NCI-H446 treated with DMSO at 0.1 percent for 48 hours (cell line): Measurements from ENCODE around the gene SSTR4.

Source experiments
- DNase-seq: peaks from one replicate; lab custom pipeline; 2025; lab: John Stamatoyannopoulos, UW

SSTR4 gene

GRCh38 chr20:23065266-23066201, 30.4 kb downstream of the SSTR4 start:
- DNase-seq: no peak

DNA sequence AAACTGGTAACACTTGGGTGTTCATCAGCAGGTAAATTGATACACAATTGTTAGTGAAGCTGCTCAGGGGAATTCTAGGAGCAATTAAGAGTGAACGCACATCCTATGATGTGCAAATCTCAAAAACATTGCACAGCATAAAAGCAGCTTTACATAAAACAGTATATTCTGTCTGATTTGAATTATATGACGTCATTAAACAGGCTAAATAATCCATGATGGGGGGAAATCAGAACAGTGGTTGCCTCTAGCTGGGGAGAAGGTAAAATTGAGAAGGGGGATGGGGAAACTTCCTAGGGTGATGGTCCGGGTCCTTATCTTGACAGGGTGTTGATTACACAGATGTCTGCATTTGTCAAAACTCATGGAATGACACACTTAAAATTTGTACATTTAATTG, 31.7 kb downstream of the SSTR4 start:
- DNase-seq: no peak

DNA sequence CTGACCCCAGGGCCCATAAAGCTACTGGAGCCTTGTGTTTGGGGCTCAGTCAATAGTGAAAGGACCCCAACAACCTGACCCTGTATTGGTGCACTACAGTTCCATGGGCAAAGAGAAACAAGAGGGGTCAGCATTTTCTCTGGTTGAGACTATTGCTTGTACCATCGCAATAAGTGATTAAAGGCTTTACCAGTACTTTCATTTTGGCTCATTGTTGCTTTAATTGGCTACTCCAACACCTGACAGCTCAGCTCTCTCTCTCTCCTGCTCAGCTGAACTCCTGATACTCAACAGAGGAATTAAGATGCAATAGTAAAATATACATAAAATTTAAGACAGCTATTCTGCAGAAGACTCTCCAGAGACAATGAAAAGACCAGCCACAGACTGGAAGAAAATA, 33.2 kb downstream of the SSTR4 start:
- DNase-seq: no peak

- DNase-seq: no peak
Observed at GRCh38 chr20:23069108-23069507, 34.0 kb downstream of the SSTR4 start.

DNA sequence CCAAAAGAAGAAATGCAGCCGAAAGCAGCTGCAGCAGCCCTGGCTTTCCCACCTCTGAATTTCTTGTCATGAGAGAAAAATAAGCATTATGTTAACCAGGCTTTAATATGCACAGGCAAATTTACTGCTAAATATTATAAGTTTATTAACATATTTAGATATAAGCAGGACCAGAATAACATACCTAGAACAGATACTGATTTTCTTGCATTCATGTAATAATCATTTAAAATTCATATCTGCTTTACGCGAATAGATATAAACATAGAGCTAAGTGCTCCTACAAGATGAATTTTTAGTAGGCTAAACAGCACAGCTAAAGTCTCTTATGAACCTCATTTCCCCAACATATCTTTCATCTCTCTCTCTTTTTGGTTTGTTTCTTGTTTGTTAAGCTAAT, 36.3 kb downstream of the SSTR4 start:
- DNase-seq: no peak

DNA sequence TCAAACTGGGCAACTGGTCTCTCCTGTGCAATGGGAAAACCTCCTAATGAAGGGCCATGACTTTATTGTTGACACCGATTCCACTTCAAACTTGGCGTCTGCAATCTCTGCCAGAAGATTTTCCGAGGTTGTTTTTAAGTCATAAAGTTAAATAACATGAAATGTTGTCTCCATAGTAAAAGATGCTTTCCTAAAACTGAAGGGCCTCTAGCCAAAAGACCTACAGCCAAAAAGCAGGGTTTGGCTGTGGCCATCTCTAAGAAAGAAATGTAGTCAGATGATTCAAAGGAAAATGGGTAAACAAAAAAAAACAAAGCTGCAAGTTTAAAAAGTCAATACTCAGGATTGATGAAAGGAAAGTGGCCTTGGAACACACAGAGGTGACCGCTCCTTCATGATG, 36.9 kb downstream of the SSTR4 start:
- DNase-seq: no peak

DNA sequence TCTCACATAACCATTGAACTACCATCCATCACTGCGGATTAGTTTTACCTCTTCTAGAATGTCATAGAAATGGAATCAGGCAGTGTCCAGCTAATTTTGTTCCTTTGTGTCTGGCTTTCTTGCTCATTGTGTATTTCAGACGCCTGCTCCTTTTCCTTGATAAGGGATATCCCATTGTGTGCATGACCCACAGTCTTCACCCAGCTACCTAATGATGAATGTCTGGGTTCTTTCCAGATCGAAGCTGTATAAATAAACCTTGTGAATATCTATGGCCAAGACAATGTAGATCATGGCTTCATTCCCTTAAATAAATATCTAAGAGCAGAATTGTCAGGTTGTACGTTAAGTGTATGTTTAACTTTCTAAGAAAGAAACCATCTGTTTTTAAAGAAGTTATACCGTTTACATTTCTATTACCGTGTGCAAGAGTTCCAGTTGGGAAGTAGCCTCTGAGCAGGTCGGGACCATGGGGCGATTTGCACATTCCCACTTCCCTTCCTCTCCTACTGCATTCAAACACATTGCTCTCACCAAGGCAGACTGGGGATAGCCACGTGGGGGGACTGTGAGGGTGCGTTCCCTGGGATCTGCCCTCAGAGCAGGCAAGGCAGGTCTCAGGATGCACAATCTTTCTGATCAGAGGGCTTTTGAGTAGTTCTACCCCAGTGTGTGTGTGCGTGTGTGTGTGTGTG, 37.9 kb downstream of the SSTR4 start:
- DNase-seq: no peak

DNA sequence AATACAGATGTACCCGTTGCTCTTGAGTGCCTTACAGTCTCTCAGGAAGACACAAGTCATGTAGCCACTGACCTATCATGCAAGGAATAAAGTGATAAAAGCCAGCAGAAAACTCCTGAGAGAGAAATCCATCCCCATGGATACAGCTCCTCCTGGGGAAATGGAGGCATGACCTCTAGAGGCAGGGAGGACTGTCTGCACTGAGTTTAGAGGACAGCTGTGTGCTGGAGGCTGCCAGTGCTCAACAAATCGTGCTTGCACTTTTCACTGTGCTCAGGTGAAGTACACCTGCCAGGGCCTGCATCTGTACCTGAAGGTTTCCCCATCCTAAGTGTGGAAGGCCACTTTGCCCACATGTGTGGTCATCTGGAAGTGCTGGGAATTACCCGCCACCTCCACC, 38.9 kb downstream of the SSTR4 start:
- DNase-seq: no peak

GRCh38 chr20:23077277-23077676, 42.2 kb downstream of the SSTR4 start:
- DNase-seq: no peak

GRCh38 chr20:23078351-23079015, 43.4 kb downstream of the SSTR4 start:
- peak; percentile 84 for DNase-seq

GRCh38 chr20:23079016-23079351, 43.9 kb downstream of the SSTR4 start:
- no peak for DNase-seq

- DNase-seq: no peak
Observed at GRCh38 chr20:23079926-23080325, 44.8 kb downstream of the SSTR4 start.

DNA sequence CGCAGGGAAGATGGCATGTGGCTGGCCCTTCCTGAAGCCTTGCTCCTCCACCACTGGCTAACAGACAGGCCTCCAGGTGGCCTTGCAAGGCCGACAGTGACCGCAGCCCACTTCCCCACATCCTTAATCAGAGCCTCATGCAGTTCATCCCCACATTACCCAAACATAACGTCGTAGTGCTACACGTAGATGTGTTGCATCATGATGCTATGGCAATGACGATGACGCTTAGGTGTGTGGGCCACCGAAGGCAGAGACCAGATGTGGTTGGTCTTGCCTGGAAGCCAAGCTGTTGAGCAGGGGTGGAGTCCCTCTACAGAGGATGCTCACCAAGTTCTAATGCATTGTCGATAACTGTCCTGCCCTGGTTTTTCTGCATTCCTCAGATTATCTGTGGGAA, 45.4 kb downstream of the SSTR4 start:
- DNase-seq: no peak

- DNase-seq: no peak
Observed at GRCh38 chr20:23081263-23081819, 46.2 kb downstream of the SSTR4 start.

DNA sequence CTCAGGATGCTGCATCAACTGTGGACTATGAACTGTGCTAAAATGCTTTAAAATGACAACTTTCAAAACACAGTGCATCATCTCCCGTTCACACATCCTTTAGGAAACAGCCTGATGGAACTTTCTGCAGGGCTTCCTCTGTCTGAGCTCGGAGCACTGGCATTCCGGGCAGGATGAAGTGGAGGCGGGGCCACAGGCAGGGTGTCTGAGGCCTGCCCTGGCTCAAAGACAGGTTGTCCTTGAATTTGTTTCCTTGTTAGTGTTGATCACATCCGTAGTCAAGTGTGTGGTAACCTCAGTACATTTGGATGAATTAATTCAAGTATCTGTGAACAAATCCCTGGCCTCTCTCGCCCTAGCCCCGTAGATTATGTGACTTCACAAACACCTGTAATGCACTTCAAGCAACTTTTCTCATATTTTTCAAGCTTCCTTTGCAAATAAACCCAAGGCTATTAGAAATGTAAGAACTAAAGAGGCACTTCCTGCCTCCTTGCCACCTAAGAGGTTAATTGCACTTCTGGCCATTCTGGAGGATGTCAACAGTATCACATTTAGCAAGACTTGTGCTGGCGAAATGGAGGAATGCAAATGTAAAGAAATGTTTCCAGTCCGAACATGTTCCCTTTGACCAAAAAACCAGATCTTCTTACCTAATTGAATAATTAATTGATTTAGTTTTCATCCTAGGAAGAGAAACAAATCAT, 47.9 kb downstream of the SSTR4 start:
- no peak for DNase-seq

DNA sequence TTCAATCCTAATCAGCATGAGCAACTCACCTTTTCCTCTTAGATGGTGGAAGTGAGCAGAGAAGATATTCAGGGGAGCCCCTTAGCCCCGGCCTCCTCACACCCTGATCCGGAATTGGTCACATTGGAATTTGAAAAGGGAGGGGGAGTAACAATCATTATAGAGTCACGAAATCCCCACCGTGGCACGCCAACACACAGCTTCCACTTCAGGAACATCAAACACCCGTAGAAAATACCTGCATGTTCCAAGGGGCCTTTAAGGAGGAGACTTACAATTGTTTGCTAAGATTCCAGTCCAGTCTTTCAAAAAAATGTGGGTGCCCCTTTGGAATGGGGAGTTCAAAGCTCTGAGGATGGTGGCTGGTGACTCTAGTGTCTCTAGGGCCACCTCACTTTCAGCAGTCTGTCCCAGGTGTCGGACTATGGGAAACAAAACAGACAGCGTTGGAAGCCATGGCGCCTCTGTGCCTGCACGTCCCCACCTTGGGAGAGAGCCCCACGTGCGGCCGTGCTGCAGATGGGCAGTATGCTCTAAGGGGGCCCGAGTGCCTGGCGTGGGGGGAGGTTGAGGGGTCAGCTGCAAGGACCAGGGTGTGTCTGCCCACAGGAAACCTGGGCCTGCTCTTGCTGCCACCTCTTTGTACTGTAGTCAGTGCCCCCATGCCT, 48.6 kb downstream of the SSTR4 start:
- DNase-seq: no peak

DNA sequence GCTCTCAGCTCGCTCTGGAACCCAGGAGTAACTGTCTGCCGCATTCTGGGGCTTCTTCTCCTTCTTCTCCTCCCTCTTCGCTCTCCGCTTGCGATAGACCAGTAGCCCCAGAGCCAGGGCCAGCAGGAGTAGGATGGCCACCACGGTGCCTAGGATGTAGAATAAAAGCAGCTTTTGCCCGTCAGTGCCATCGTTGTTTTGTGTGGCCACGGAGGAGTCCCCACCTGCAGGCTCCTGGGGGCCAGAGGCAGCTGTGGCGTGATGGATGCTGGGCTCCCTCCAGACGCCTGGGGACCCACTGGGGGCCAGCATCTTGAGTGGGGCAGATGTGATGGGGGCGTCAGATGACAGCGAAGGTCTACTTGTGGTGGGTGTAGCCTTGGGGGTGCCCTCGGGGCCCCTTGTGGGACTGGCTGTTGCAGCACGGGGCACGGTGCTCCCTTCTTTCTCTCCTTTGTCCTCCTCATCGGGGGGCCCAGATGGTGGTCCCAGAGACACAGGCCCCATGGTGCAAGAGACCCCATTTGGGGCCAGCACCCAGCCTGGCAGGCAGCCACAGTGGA, 49.3 kb downstream of the SSTR4 start:
- no peak for DNase-seq

- DNase-seq: no peak
Observed at GRCh38 chr20:23084845-23085365, 49.8 kb downstream of the SSTR4 start.

GRCh38 chr20:23085436-23086055, 50.4 kb downstream of the SSTR4 start:
- DNase-seq: no peak

GRCh38 chr20:23086056-23086566, 51.0 kb downstream of the SSTR4 start, which contains the start of gene CD93:
TSS of gene CD93 (minus strand) at chr20:23086324. CDS start at chr20:23086192, 132 bp downstream.
- DNase-seq: no peak
